Hippocampal formation (tissue), 2 donors: ENCODE measurements around the gene EEIG1.

ENCODE experiments used
- DNase-seq, 2 donors: peaks; one replicate each; lab custom pipeline; 2025; lab: John Stamatoyannopoulos, UW

EEIG1 gene

DNA sequence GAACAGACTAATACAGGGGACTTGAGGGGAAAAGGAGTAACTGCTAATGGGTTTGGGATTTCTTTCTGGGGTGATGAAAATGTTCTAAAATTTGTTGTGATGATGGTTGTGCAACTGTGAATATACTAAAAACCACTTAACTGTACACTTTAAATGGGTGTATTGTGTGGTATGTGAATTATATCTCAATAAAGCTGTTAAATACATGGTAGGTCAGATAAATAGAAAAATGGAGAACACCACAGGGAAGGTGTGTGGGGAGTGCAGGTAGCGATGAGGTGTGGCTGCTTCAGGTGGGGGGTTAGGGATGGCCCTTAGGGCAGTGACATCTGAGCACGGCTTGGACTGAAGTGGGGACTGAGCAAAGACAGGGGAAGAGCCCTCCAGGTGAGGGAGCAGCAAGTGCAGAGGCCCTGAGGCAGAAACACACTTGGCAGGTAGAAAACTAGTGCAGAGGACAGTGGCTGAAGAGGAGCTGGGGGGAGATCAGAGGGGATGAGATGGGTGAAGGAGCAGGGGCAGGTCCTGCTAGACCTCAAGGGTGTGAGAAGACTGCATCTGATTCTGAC lies 20.9 kb downstream of the EEIG1 start:
- no peak for DNase-seq

DNA sequence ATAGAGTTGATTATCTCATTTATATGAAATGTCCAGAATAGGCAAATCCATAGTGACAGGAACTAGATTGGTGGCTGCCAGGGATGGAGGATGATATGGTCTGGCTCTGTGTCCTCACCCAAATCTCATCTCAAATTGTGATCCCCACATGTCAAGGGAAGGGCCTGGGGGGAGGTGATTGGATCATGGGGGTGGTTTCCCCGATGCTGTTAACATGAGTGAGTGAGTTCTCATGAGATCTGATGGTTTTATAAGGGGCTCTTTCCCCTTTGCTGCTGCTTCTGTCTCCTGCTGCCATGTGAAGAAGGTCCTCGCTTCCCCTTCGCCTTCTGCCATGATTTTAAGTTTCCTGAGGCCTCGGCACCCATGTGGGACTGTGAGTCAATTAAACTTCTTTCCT lies 21.4 kb downstream of the EEIG1 start:
- no peak for DNase-seq

- DNase-seq: no peak
Measured at GRCh38 chr9:127958728-127959127, 22.1 kb downstream of the EEIG1 start.

DNA sequence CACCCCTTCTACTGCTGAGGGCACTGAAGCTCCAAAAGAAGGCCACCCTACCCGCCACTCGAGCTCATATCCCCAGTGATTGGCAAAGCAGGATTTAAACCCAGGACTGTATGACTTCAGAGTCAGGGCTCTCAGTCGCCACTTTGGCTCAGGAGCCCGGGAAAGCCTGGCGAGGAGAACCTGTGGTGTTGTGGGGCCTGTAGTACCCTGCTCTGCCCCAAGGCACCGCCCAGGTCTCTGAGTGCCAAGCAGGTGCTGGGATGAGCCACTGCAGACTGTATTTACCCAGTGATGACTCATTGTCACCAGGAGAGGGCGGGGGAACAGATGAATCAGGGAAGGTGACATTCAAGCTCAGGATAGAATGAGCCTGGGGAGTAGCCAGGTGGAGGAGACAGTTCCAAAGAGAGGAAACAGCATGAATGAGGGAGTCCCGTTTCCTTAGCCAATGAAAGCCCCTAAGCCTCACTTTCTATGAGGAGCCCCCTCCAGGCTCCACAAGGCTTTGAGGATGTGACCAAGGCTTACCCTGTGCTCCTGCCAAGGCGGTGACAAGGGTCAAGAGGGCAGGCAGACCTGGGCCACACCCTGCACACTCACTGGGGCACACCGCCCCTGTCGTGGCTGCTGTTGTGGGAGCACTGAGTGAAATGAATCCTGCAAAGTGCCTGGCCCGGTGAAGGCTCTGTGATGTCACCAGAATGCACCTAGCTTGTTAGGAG lies 25.3 kb downstream of the EEIG1 start:
- DNase-seq: peak in 1 of 2 donors; percentile 53

DNA sequence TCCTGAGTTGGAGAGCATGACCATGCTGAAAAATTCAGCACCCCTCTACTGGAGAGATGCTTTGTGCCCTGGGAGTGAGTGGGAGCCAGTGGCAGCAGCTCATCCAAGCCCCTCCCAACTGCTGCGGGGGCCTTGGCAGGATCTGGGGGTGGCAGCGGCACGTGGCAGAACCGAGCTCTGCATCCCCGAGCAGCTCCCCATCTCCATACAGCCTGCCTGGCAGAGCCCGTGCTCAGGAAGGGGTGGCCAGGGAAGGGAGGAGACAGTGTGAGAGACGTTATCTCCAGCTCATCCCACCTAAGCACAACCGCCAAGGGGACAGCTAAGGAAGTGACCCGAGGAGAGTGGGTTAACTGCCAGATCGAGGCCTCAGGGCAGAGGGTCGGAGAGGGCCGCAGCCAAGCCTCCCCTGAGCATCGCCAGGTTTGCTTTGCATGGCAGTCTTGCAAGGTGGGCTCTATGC lies 25.9 kb downstream of the EEIG1 start:
- peak; percentile 59 to 71 for DNase-seq

DNA sequence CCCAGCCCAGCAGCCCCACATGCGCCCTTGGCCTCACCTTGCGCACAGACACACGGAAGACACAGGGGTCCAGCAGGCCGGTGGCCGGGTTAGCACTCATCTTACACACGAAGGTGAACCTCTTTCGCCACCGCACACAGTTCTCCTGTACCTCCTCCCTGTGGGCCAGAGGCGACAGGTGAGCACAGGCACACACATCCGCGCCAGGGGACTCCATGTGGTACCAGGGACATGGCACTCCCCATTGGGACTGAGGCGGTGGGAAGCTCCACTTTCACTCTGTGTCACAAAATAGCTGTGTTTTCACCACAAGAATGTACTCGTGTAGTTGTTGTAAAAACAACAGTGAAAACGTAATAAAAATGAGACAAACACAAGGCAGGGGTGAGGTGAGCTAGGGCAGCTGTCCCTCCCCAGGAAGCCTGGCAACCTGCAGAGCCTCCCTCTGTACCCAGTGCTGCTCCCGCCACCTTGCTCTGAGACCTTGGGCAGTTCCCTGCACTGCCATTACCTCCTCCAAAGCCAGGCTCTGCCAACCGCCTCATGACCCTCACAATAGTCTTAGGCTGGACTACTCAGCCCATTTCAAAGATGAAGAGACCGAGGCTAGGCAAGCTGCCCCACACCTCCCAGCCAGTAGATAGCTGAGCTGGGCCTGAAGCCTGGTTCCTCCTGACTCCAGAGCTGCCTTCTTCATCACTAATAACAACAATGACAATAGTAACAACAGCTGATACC lies 26.9 kb downstream of the EEIG1 start:
- no peak for DNase-seq

GRCh38 chr9:127953154-127953553 lies 27.6 kb downstream of the EEIG1 start:
- DNase-seq: no peak

GRCh38 chr9:127950513-127951289 lies 30.1 kb downstream of the EEIG1 start:
- peak; percentile 93 to 98 for DNase-seq

- DNase-seq: peak in 1 of 2 donors; percentile 77
Measured at GRCh38 chr9:127949827-127950512, 30.8 kb downstream of the EEIG1 start.

- no peak for DNase-seq
Measured at GRCh38 chr9:127947841-127948710, 32.7 kb downstream of the EEIG1 start.

GRCh38 chr9:127946728-127947127 lies 34.1 kb downstream of the EEIG1 start:
- DNase-seq: no peak

GRCh38 chr9:127945942-127946341 lies 34.8 kb downstream of the EEIG1 start:
- DNase-seq: no peak

GRCh38 chr9:127945338-127945737 lies 35.5 kb downstream of the EEIG1 start:
- no peak for DNase-seq

- DNase-seq: no peak
Measured at GRCh38 chr9:127944586-127945218, 36.1 kb downstream of the EEIG1 start.

DNA sequence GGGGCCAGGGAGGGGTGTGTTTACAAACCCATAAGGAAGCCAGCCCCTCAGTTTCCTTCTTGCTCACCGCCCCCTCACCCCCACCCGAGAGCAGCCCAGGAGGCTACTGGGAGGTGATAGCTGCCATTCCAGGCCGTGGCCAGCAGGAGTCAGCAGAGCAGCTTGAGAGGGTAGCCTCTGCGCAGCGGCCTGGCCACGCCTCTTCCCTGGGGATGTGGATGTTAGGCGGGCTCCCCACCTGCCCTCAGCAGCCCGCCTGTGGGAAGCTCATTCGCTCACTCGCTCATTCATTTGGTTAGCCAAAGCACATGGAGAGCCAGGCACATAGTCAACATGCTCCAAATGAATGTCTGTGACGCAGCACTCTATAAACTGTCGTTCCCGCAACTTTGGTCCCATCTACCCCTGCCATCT lies 37.1 kb downstream of the EEIG1 start:
- peak; percentile 77 to 83 for DNase-seq

DNA sequence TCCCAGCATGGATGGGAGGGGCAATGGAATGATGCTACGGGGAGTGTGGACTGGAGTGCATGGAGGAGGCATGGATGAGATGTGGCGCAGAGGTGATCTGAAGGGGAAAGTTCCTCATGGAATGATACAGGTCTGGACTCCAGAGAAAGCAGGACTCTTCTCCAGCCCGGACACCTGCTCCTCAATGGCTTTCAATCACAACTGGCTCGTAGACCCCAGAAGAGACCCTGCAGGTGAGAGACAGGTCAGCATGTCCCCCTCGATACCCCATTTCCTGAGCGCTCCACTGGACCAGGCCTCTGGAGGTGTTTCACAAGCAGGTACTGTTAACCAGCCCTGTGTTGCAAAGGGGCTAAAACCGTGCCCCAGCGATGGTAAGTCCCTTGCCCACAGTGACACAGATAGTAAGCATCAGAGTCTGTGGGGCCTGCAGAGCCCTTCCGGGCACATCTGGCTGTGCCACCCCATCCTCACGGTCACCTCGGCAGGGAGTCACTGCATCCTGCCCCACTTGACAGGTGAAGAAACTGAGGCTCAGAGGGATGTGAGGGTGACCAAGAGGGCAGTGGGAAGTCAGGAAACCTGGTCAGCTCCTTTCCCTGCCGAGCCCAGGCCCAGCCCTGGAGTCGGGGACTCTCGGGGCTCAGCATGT lies 37.7 kb downstream of the EEIG1 start:
- DNase-seq: no peak

DNA sequence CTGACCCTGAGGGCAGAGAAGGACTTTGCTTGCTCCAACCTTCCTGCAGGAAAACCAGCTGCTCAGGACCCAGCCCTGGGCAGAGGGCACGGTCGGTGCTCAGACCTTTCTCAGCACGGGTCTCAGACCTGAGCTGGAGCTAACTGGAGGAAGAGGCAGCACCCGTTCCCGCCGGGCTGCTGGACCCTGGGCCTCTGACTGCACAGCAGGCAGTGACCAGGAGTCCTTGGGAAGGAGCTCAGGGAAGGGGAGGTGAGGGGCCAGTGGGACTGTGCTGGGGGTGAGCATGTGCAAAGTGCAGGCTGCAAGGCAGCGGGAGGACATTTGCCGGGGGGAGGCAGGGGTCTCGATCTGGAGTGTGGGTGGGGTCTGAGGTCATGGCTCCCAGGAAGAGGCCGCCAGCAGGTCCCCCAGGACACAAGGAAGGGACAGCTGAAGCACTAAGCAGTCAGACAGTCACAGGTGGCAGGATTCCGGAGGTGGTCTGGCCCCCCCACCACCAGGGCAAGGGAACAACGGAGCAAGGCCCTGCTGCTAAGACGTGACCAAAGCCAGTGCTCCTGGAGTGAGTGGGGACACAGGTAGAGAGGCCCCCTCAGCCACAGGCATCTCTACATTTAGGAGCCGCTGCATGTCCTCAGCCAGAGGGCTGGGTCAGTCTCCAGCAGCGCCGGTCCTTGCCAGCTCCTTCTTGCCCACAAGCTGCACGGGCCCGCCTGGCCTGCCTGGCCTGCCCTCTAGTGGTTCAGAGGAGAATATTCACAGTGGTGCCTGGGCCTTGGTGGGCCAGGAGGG lies 38.4 kb downstream of the EEIG1 start:
- peak; percentile 52 to 62 for DNase-seq

DNA sequence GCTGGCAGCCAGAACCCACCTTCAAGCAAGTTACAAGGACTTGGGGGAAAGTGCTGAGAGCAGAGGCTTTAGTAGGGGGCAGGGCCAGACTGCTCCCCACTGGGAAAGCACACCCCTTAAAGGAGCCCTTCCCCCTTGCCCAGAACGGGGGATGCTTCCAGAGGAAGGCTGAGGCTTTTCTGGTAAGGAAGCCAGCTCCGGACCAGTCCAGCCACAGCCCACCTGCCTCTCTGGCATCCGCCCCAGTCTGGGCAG lies 38.9 kb downstream of the EEIG1 start:
- DNase-seq: no peak
